Astrocyte (in vitro differentiated cells and primary cell): Measurements from ENCODE around the gene MATR3. TPM values are rescaled to one million over a fixed set of nuclear protein-coding genes. Genes with fewer than 3 reads are reported as not detected.

ENCODE experiments used
- DNase-seq: peaks from one replicate; pipeline ENCODE4 v3.0.0-alpha.2; 2010; ENCODE audit warnings: low read depth
- FAIRE-seq: peaks from 2 replicates; lab custom pipeline; 2011; peaks lifted over from hg19 to GRCh38; lab: Jason Lieb, UNC
- H2AFZ ChIP-seq: 2 replicates; pipeline ENCODE4 v1.6.0; 2012; ENCODE audit warnings: low read depth, low read length, inconsistent platforms
- H3K27ac ChIP-seq: 2 replicates; pipeline ENCODE4 v1.5.1; 2011; ENCODE audit warnings: low read depth, low read length, inconsistent platforms
- H3K27me3 ChIP-seq: 2 replicates; pipeline ENCODE4 v1.6.0; 2011; ENCODE audit warnings: low read length, inconsistent platforms; ENCODE audit not compliant: insufficient read depth
- H3K36me3 ChIP-seq: 2 replicates; pipeline ENCODE4 v1.5.1; 2011; ENCODE audit warnings: low read length, inconsistent platforms; ENCODE audit not compliant: insufficient read depth
- H3K4me1 ChIP-seq: 2 replicates; pipeline ENCODE4 v1.5.1; 2011; ENCODE audit warnings: low read length, inconsistent platforms; ENCODE audit not compliant: insufficient read depth
- H3K4me2 ChIP-seq: 2 replicates; pipeline ENCODE4 v1.6.0; 2012; ENCODE audit warnings: low read length, inconsistent platforms
- H3K4me3 ChIP-seq: 2 replicates; pipeline ENCODE4 v1.5.1; 2011; ENCODE audit warnings: low read depth, mild to moderate bottlenecking, low read length, inconsistent platforms; ENCODE audit not compliant: insufficient read depth
- H3K79me2 ChIP-seq: 2 replicates; pipeline ENCODE4 v1.6.0; 2012; ENCODE audit warnings: mild to moderate bottlenecking, low read length, inconsistent platforms; ENCODE audit not compliant: insufficient read depth
- H3K9ac ChIP-seq: 2 replicates; pipeline ENCODE4 v1.6.0; 2012; ENCODE audit warnings: mild to moderate bottlenecking, low read length, inconsistent platforms
- H3K9me3 ChIP-seq: 2 replicates; pipeline ENCODE4 v1.5.1; 2012; ENCODE audit warnings: low read depth, mild to moderate bottlenecking, low read length, inconsistent platforms; ENCODE audit not compliant: insufficient read depth
- H4K20me1 ChIP-seq: 2 replicates; pipeline ENCODE4 v1.6.0; 2012; ENCODE audit warnings: low read length, inconsistent platforms; ENCODE audit not compliant: insufficient read depth
- H3K27ac Mint-ChIP-seq: one replicate; pipeline ENCODE4 v1.8.0; 2021; ENCODE audit warnings: mild to moderate bottlenecking, mixed read lengths; ENCODE audit not compliant: unreplicated experiment
- H3K27me3 Mint-ChIP-seq: one replicate; pipeline ENCODE4 v1.8.0; 2021; ENCODE audit warnings: low read depth, mixed read lengths; ENCODE audit not compliant: unreplicated experiment
- H3K36me3 Mint-ChIP-seq: one replicate; pipeline ENCODE4 v1.8.0; 2021; ENCODE audit warnings: low read depth, mixed read lengths; ENCODE audit not compliant: unreplicated experiment
- H3K4me1 Mint-ChIP-seq: one replicate; pipeline ENCODE4 v1.8.0; 2021; ENCODE audit warnings: low read depth, mixed read lengths; ENCODE audit not compliant: unreplicated experiment
- H3K4me3 Mint-ChIP-seq: one replicate; pipeline ENCODE4 v1.8.0; 2021; ENCODE audit warnings: mild to moderate bottlenecking, moderate library complexity, mixed read lengths; ENCODE audit not compliant: unreplicated experiment
- H3K9me3 Mint-ChIP-seq: one replicate; pipeline ENCODE4 v1.8.0; 2021; ENCODE audit warnings: mild to moderate bottlenecking, mixed read lengths; ENCODE audit not compliant: unreplicated experiment
- EZH2 ChIP-seq: IDR thresholded peaks from 2 replicates; pipeline ENCODE4 v1.6.1; 2012; ENCODE audit warnings: mild to moderate bottlenecking, low read length, inconsistent platforms; ENCODE audit not compliant: insufficient read depth
- total RNA-seq: library from RNA; stranded (reverse); gene quantifications from 2 replicates; pipeline ENCODE4 v1.2.1, GENCODE V29; 2021
- TF ChIP-seq, protein P1 (sequence below): IDR thresholded peaks from 2 replicates; pipeline ENCODE4 v1.5.1; 2011; ENCODE audit warnings: low read depth, mild to moderate bottlenecking, inconsistent platforms, low read length, moderate library complexity; ENCODE audit not compliant: insufficient read depth

MATR3 gene
- total RNA-seq, 1 donor from 2014 or later = 126 TPM

DNA sequence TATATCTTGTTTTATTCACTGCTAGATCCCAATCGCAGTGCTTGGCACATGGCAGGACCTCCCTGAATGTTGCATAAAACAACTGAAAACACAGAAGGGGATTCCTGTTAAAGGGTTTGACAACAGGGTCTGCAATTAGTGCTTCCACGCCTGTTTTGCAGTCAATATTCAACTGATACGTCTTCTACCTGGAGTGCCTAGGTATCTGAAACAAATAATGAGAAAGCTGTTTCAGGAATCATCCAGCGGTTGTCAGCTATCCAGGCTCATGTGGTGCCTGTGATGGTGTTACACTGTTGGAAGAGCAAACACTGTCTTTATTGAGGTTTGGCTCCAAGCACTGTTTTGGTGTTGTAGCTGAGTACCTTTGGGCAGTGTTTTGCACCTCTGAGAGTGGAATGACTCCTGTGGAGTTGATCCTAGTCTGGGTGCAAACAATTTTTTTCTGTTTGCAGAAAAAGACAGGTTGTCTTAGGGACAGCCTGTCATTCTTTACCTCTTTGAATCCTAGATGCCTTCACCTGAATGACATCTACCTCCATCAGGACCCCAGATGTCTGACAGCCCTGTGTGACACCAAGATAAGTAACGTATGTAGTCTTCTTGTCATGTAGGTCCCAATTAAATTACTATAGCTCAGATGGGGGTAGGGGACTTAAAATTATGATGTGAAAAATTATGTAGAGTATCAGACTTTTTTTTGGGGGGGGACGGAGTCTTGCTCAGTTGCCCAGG is 14.8 kb upstream of the MATR3 start:
- Histone ChIP-seq H3K4me1 (peaks cover 21% of the 10 kb centered on the region), H3K9me3 (no peaks in the 10 kb centered on the region), H3K27me3 (no peaks in the 10 kb centered on the region), H3K36me3 (peaks cover 36% of the 10 kb centered on the region), H2AFZ (no peak overlapping the region), H4K20me1 (peaks cover 73% of the 10 kb centered on the region), H3K27ac (no peak overlapping the region), H3K79me2 (peaks cover 48% of the 10 kb centered on the region), H3K4me2 (no peak overlapping the region), H3K4me3 (no peak overlapping the region), H3K9ac (no peak overlapping the region)
- no peak for TF ChIP-seq EZH2
- TF ChIP-seq, protein P1, sequence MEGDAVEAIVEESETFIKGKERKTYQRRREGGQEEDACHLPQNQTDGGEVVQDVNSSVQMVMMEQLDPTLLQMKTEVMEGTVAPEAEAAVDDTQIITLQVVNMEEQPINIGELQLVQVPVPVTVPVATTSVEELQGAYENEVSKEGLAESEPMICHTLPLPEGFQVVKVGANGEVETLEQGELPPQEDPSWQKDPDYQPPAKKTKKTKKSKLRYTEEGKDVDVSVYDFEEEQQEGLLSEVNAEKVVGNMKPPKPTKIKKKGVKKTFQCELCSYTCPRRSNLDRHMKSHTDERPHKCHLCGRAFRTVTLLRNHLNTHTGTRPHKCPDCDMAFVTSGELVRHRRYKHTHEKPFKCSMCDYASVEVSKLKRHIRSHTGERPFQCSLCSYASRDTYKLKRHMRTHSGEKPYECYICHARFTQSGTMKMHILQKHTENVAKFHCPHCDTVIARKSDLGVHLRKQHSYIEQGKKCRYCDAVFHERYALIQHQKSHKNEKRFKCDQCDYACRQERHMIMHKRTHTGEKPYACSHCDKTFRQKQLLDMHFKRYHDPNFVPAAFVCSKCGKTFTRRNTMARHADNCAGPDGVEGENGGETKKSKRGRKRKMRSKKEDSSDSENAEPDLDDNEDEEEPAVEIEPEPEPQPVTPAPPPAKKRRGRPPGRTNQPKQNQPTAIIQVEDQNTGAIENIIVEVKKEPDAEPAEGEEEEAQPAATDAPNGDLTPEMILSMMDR = no peak
- DNase-seq (no peak), FAIRE-seq (no peak)
- Mint-ChIP-seq H3K4me1 (peaks cover 27% of the 10 kb centered on the region), H3K27ac (no peak overlapping the region), H3K27me3 (no peaks in the 10 kb centered on the region), H3K9me3 (peaks cover 1% of the 10 kb centered on the region), H3K36me3 (peaks cover 28% of the 10 kb centered on the region), H3K4me3 (no peak overlapping the region)

DNA sequence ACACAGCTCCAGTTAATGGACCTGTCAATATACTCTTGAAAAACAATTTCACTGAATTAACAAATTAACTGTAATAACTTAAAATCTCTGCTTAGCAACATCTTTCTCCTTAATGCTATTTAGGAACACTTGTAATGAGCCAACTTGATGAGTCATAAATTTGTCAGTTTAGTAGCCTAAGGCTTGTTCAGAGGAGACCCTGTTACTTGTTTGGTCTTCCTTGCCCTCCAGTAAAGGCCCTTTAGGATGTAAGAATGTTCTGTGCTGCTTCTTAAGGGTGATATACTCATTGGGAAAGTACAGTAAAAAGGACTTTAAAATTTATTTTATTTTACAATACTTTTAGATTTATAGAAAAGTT is 11.4 kb upstream of the MATR3 start:
- H4K20me1 ChIP-seq = peaks cover 63% of the 10 kb centered on the region
- no peaks in the 10 kb centered on the region for H3K27me3 Mint-ChIP-seq
- H3K4me3 Mint-ChIP-seq = no peak overlapping the region
- H3K9ac ChIP-seq = no peak overlapping the region
- H3K36me3 Mint-ChIP-seq = peaks cover 26% of the 10 kb centered on the region
- H2AFZ ChIP-seq = no peak overlapping the region
- no peaks in the 10 kb centered on the region for H3K9me3 ChIP-seq
- H3K4me2 ChIP-seq = peak overlapping the region; percentile 12
- H3K4me1 ChIP-seq = peaks cover 9% of the 10 kb centered on the region
- DNase-seq = peak; percentile 45
- H3K4me1 Mint-ChIP-seq = peaks cover 14% of the 10 kb centered on the region
- TF ChIP-seq, protein P1 = no peak
- TF ChIP-seq EZH2 = no peak
- peaks cover 1% of the 10 kb centered on the region for H3K9me3 Mint-ChIP-seq
- H3K27ac Mint-ChIP-seq = no peak overlapping the region
- H3K4me3 ChIP-seq = no peak overlapping the region
- peaks cover 15% of the 10 kb centered on the region for H3K79me2 ChIP-seq
- H3K36me3 ChIP-seq = peaks cover 51% of the 10 kb centered on the region
- H3K27me3 ChIP-seq = no peaks in the 10 kb centered on the region
- no peak overlapping the region for H3K27ac ChIP-seq
- FAIRE-seq = no peak
